Measurements from ENCODE around the gene POLR2E. TPM values are rescaled to one million over a fixed set of nuclear protein-coding genes. Genes with fewer than 3 reads are reported as not detected.

POLR2E gene
- total RNA-seq, 1 experiment from 2014 or later = 343 TPM

DNA sequence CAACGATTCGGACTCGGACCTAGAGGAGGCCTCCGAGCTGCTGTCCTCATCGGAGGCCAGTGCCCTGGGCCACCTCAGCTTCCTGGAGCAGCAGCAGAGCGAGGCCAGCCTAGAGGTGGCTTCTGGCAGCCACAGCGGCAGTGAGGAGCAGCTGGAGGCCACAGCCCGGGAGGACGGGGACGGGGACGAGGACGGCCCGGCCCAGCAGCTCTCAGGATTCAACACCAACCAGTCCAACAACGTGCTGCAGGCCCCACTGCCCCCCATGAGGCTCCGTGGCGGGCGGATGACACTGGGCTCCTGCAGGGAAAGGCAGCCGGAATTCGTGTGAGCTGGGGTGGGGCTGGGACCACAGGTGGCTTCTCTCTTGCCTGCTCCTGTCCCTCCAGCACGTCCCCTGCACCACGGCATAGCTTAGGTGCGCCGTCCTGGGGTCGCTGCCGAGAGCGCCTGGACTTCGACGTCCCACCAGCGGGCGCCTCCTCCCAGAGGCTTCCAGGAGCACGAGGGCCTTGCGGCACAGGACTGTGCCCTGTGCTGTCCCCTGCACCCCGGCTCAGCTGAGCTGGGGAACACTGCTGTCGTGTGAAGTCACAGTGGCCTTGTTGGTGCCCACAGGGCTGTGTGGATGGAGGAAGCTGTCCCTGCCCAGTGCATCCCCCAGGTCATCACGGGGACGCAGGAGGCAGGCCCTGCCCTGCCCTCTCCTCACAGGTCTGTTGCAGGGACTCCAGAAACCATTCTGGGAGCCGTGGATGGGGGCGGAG is 9.3 kb downstream of the POLR2E start:
- Histone ChIP-seq H3K27ac (ENCODE audit: low read depth, low read length, poor library complexity, severe bottlenecking) (no peak overlapping the region), H3K4me3 (ENCODE audit: low read depth, low read length, poor library complexity, severe bottlenecking) (no peak overlapping the region), H3K27me3 (replicated peaks; ENCODE audit: insufficient read depth, low read depth, low read length, poor library complexity) (no peaks in the 10 kb centered on the region), H3K9me3 (ENCODE audit: low read depth, low read length, poor library complexity, severe bottlenecking) (no peaks in the 10 kb centered on the region), H3K36me3 (ENCODE audit: insufficient read depth, low read length, poor library complexity, severe bottlenecking) (peaks cover 26% of the 10 kb centered on the region), H3K4me1 (ENCODE audit: insufficient read depth, low read length, poor library complexity, severe bottlenecking) (peaks cover 11% of the 10 kb centered on the region)
- ChIA-PET POLR2A (ENCODE audit: low non-redundant PET) (interaction anchor here (0.7 kb wide), 1 partner anchor 171 kb away, joined by 7 read pairs; no protein-coding TSS in a partner anchor), CTCF (interaction anchor here (0.6 kb wide), 2 partner anchors 108 to 154 kb away, joined by 3 to 7 read pairs; no protein-coding TSS in a partner anchor)
- no peak for TF ChIP-seq EZH2 (IDR thresholded peaks at IDR 0.05; ENCODE audit: borderline replicate concordance, low read depth, low read length, poor library complexity, severe bottlenecking)
- TF ChIP-seq, protein P1, sequence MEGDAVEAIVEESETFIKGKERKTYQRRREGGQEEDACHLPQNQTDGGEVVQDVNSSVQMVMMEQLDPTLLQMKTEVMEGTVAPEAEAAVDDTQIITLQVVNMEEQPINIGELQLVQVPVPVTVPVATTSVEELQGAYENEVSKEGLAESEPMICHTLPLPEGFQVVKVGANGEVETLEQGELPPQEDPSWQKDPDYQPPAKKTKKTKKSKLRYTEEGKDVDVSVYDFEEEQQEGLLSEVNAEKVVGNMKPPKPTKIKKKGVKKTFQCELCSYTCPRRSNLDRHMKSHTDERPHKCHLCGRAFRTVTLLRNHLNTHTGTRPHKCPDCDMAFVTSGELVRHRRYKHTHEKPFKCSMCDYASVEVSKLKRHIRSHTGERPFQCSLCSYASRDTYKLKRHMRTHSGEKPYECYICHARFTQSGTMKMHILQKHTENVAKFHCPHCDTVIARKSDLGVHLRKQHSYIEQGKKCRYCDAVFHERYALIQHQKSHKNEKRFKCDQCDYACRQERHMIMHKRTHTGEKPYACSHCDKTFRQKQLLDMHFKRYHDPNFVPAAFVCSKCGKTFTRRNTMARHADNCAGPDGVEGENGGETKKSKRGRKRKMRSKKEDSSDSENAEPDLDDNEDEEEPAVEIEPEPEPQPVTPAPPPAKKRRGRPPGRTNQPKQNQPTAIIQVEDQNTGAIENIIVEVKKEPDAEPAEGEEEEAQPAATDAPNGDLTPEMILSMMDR (conservative IDR thresholded peaks at IDR 0.05; ENCODE audit: low read depth, low read length) = no peak
- intact Hi-C loops (cut with micrococcal nuclease; ENCODE audit: unreplicated experiment) = no loop called here
- BruUV-seq (replicated peaks) = no TSS peak
- DNase-seq (ENCODE audit: low spot score) = no peak

DNA sequence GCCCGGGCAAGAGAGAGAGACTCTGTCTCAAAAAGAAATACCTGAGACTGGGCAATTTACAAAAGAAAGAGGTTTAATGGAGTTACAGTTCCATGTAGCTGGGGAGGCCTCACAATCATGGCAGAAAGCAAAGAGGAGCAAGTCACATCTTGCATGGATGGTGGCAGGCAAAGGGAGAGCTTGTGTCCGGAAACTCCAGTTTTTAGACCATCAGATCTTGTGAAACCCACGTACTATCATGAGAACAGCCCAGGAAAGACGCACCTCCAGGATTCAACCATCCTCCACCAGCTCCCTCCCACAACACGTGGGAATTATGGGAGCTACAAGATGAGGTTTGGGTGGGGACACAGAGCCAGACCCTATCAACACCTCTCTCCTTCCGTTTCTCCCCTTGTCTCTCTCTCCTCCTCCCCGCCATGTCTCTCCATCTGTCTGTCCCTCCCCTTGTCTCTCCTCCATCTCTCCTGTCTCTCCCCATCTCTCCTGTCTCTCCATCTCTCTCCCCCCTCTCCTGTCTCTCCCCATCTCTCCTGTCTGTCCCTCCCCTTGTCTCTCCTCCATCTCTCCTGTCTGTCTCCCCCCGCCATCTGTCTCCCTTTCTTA is 10.0 kb downstream of the POLR2E start:
- DNase-seq (ENCODE audit: low spot score) = no peak
- TF ChIP-seq, protein P1 (conservative IDR thresholded peaks at IDR 0.05; ENCODE audit: low read depth, low read length) = no peak
- TF ChIP-seq EZH2 (IDR thresholded peaks at IDR 0.05; ENCODE audit: borderline replicate concordance, low read depth, low read length, poor library complexity, severe bottlenecking) = no peak
- BruUV-seq (replicated peaks) = no TSS peak

DNA sequence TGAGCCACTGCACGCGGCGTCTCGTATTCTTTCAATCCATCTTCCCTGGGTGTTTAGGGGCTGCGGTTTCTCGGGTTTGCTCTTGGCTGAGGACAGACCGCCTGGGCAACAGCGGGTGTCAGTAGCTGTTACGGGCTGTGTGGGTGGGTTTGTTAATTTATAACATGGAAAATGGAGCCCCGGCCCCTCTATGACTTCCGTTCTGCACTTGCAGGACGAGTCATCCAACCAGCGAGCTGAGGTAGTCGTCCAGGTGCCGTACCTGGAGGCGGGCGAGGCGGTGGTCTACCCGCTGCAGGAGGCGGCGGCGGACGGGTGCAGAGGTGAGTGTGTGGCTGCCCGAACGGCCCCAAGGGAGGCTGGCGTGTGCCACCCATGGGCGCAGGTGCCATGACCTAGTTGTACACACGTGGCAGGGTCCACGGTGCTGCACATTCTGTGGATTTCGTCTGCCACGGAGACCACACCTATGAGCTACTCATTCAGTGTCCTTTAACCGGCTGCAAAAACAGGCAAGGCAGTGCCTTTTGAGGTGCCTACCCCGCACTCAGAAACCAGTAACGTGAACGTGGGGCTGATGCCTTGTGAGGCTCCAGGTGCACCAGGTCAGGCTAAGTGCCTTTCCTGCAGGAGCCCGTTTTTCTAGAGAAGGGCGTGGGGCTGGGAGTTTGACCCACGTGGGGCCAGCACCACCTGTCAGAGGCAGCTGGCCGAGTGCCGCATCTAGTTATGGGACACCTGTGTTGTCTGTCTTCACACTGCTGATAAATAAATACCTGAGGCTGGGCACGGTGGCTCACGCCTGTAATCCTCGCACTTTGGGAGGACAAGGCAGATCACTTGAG is 10.9 kb downstream of the POLR2E start:
- intact Hi-C loops (cut with micrococcal nuclease; ENCODE audit: unreplicated experiment) = no loop called here
- Histone ChIP-seq H3K9me3 (ENCODE audit: low read depth, low read length, poor library complexity, severe bottlenecking) (no peaks in the 10 kb centered on the region), H3K36me3 (ENCODE audit: insufficient read depth, low read length, poor library complexity, severe bottlenecking) (peaks cover 17% of the 10 kb centered on the region), H3K27me3 (replicated peaks; ENCODE audit: insufficient read depth, low read depth, low read length, poor library complexity) (no peaks in the 10 kb centered on the region), H3K4me1 (ENCODE audit: insufficient read depth, low read length, poor library complexity, severe bottlenecking) (peaks cover 11% of the 10 kb centered on the region), H3K4me3 (ENCODE audit: low read depth, low read length, poor library complexity, severe bottlenecking) (no peak overlapping the region), H3K27ac (ENCODE audit: low read depth, low read length, poor library complexity, severe bottlenecking) (no peak overlapping the region)
- ChIA-PET CTCF (no interaction called here), POLR2A (ENCODE audit: low non-redundant PET) (no interaction called here)
- no peak for DNase-seq (ENCODE audit: low spot score)
- BruUV-seq (replicated peaks) = no TSS peak
- no peak for TF ChIP-seq EZH2 (IDR thresholded peaks at IDR 0.05; ENCODE audit: borderline replicate concordance, low read depth, low read length, poor library complexity, severe bottlenecking)
- TF ChIP-seq, protein P1 (conservative IDR thresholded peaks at IDR 0.05; ENCODE audit: low read depth, low read length) = no peak

More for the DNA sequence above, 10.0 kb downstream of the POLR2E start:
- Histone ChIP-seq H3K36me3 (ENCODE audit: insufficient read depth, low read length, poor library complexity, severe bottlenecking) (peaks cover 23% of the 10 kb centered on the region), H3K27ac (ENCODE audit: low read depth, low read length, poor library complexity, severe bottlenecking) (no peak overlapping the region), H3K9me3 (ENCODE audit: low read depth, low read length, poor library complexity, severe bottlenecking) (no peaks in the 10 kb centered on the region), H3K4me1 (ENCODE audit: insufficient read depth, low read length, poor library complexity, severe bottlenecking) (peaks cover 11% of the 10 kb centered on the region), H3K4me3 (ENCODE audit: low read depth, low read length, poor library complexity, severe bottlenecking) (no peak overlapping the region), H3K27me3 (replicated peaks; ENCODE audit: insufficient read depth, low read depth, low read length, poor library complexity) (no peaks in the 10 kb centered on the region)
- intact Hi-C loops (cut with micrococcal nuclease; ENCODE audit: unreplicated experiment) = no loop called here
- POLR2A ChIA-PET (ENCODE audit: low non-redundant PET) = interaction anchor here (0.6 to 0.7 kb wide), 2 partner anchors 87 to 172 kb away, joined by 5 to 7 read pairs; no protein-coding TSS in a partner anchor
- CTCF ChIA-PET = no interaction called here

Measured in A673 (cell line).